Measurements from ENCODE around the gene MIP. TPM values are rescaled to one million over a fixed set of nuclear protein-coding genes. Genes with fewer than 3 reads are reported as not detected.
A peak's percentile ranks its signal among the peaks of the same experiment; 100 is the strongest.

MIP gene
- total RNA-seq, 3 donors from 2014 or later, result not detected

- TF ChIP-seq CTCF (IDR thresholded peaks at IDR 0.05), result no peak
- no peaks in the 10 kb centered on the region for H3K36me3 ChIP-seq (ENCODE audit: low read depth)
- H3K9me3 ChIP-seq, result no peaks in the 10 kb centered on the region
- peaks cover 9% of the 10 kb centered on the region for H3K4me1 ChIP-seq (ENCODE audit: low read depth)
- H3K4me3 ChIP-seq, result peak overlapping the region; percentile 72
- ATAC-seq, result peak; percentile 59
- DNase-seq, result peak; percentile 51 to 68 (median 60)
- intact Hi-C loops (cut with DNase I, micrococcal nuclease), result no loop called here
Observed at GRCh38 chr12:56469007-56469930, 14.8 kb upstream of the MIP start.

GRCh38 chr12:56468216-56469006 lies 14.0 kb upstream of the MIP start, which contains the start of gene SPRYD4:
SPRYD4 (plus strand) TSS chr12:56468578; CDS start chr12:56468592, 14 bp downstream.
- Histone ChIP-seq H3K9me3 (no peaks in the 10 kb centered on the region), H3K4me3 (peak within 1 kb of the TSS; percentile 72), H3K4me1 (ENCODE audit: low read depth) (peaks cover 9% of the 10 kb centered on the region), H3K36me3 (ENCODE audit: low read depth) (no peaks in the 10 kb centered on the region)
- intact Hi-C loops (cut with DNase I, micrococcal nuclease), result no loop called here
- peak; percentile 31 for TF ChIP-seq CTCF (IDR thresholded peaks at IDR 0.05)
- DNase-seq (peak; percentile 95 to 96 (median 95)), ATAC-seq (peak; percentile 98)

GRCh38 chr12:56462565-56462964 lies 8.1 kb upstream of the MIP start:
- Histone ChIP-seq H3K9me3 (no peaks in the 10 kb centered on the region), H3K4me1 (ENCODE audit: low read depth) (no peaks in the 10 kb centered on the region), H3K36me3 (ENCODE audit: low read depth) (no peaks in the 10 kb centered on the region), H3K4me3 (no peak overlapping the region)
- intact Hi-C loops (cut with DNase I, micrococcal nuclease), result no loop called here
- TF ChIP-seq CTCF (IDR thresholded peaks at IDR 0.05), result no peak
- DNase-seq, result no peak
- ATAC-seq, result no peak

- intact Hi-C loops (cut with DNase I, micrococcal nuclease), result no loop called here
- Histone ChIP-seq H3K4me1 (ENCODE audit: low read depth) (no peaks in the 10 kb centered on the region), H3K36me3 (ENCODE audit: low read depth) (no peaks in the 10 kb centered on the region), H3K4me3 (no peak overlapping the region), H3K9me3 (no peaks in the 10 kb centered on the region)
- DNase-seq (no peak), ATAC-seq (no peak)
- no peak for TF ChIP-seq CTCF (IDR thresholded peaks at IDR 0.05)
Observed at GRCh38 chr12:56461235-56462159, 7.0 kb upstream of the MIP start.

GRCh38 chr12:56457817-56458216 lies 3.4 kb upstream of the MIP start:
- no peak overlapping the region for H3K4me3 ChIP-seq
- no peaks in the 10 kb centered on the region for H3K36me3 ChIP-seq (ENCODE audit: low read depth)
- intact Hi-C loops (cut with DNase I, micrococcal nuclease), result no loop called here
- ATAC-seq (no peak), DNase-seq (no peak)
- H3K9me3 ChIP-seq, result no peaks in the 10 kb centered on the region
- no peaks in the 10 kb centered on the region for H3K4me1 ChIP-seq (ENCODE audit: low read depth)
- no peak for TF ChIP-seq CTCF (IDR thresholded peaks at IDR 0.05)

Measured in mucosa of descending colon (tissue), 3 donors.